K562 (cell line): Measurements from ENCODE around the gene SNX30. TPM values are rescaled to one million over a fixed set of nuclear protein-coding genes. Genes with fewer than 3 reads are reported as not detected.

Experiments used
- ATAC-seq: fragments of 200-7000 bp; cut with Tn5 transposase; 3 replicates; pipeline ENCODE4 v1.9.1; 2020; ENCODE audit warnings: moderate library complexity
- BruUV-seq: library from RNA; stranded (reverse); fragments of 400-500 nt; replicated peaks from 2 replicates; lab custom pipeline; 2021; lab: Mats Ljungman, UMichigan
- CTCF ChIA-PET: fragments of 300-600 bp; formaldehyde crosslinking; extraction: SDS; loops from one replicate; lab custom pipeline; 2021; ENCODE audit warnings: low intra/inter-chr PET ratio; lab: Yijun Ruan, JAX
- POLR2A ChIA-PET: fragments of 300-600, 350-650 bp; sonication (Branson Sonifier 250); formaldehyde crosslinking; extraction: SDS; loops from one replicate; lab custom pipeline; 2021; ENCODE audit warnings: antibody characterized with exemption, inconsistent platforms; lab: Yijun Ruan, JAX
- DNase-seq, 4 experiments: peaks; one replicate each; pipeline versions ENCODE4 v3.0.0 to v3.0.0-alpha.2; 2011 to 2018; ENCODE audit warnings: low spot score in 3 of 4, mixed read lengths in 3 of 4; ENCODE audit errors: extremely low read depth in 1 of 4
- FAIRE-seq: peaks from 2 replicates; lab custom pipeline; 2011; peaks lifted over from hg19 to GRCh38; lab: Jason Lieb, UNC
- H2AFZ ChIP-seq: 2 replicates; pipeline ENCODE4 v1.6.0; 2011; ENCODE audit warnings: low read depth, low read length, control low read depth, inconsistent platforms
- H3K27ac ChIP-seq: fragments of 200-600 bp; 3 replicates; pipeline ENCODE4 v1.8.0; 2011; ENCODE audit warnings: low read depth, mild to moderate bottlenecking, control low read depth, inconsistent platforms, low read length, moderate library complexity, mixed read lengths; ENCODE audit errors: extremely low read depth
- H3K27me3 ChIP-seq, 2 experiments: fragments of 300-600 bp in 1 of 2; 2 replicates in 1 of 2; 3 replicates in 1 of 2; pipeline versions ENCODE4 v1.6.0 to v1.8.0; 2011; ENCODE audit warnings: inconsistent platforms in 2 of 2, low read length in 2 of 2, mild to moderate bottlenecking in 1 of 2, mixed read lengths in 1 of 2, moderate library complexity in 1 of 2; ENCODE audit not compliant: control insufficient read depth in 2 of 2, insufficient read depth in 2 of 2
- H3K36me3 ChIP-seq: fragments of 300-600 bp; 3 replicates; pipeline ENCODE4 v1.8.0; 2011; ENCODE audit warnings: mild to moderate bottlenecking, low read length, inconsistent platforms; ENCODE audit not compliant: control insufficient read depth, insufficient read depth
- H3K4me1 ChIP-seq, 2 experiments: fragments of 200-600 bp in 1 of 2; replicated peaks in 1 of 2; 2 replicates in 1 of 2; 3 replicates in 1 of 2; pipeline versions ENCODE4 v1.5.1 to v1.8.0; 2011; ENCODE audit warnings: inconsistent platforms in 2 of 2, low read length in 2 of 2, mild to moderate bottlenecking in 1 of 2, mixed read lengths in 1 of 2, moderate library complexity in 1 of 2; ENCODE audit not compliant: control insufficient read depth in 2 of 2, insufficient read depth in 2 of 2
- H3K4me2 ChIP-seq: 2 replicates; pipeline ENCODE4 v1.6.1; 2011; ENCODE audit warnings: low read length, control low read depth, inconsistent platforms, mixed read lengths; ENCODE audit not compliant: insufficient read depth
- H3K4me3 ChIP-seq: fragments of 200-600 bp; sonication (generic), shearing (Covaris generic); 2 replicates; pipeline ENCODE4 v1.5.1; 2016; ENCODE audit warnings: control low read depth, inconsistent platforms
- H3K79me2 ChIP-seq: fragments of 200-600 bp; 3 replicates; pipeline ENCODE4 v1.8.0; 2011; ENCODE audit warnings: low read length, inconsistent platforms; ENCODE audit not compliant: control insufficient read depth, insufficient read depth
- H3K9ac ChIP-seq, 2 experiments: 2 replicates each; pipeline versions ENCODE4 v1.6.0 to v1.6.1; 2011; ENCODE audit warnings: low read depth in 2 of 2, low read length in 2 of 2, control low read depth in 1 of 2, inconsistent platforms in 1 of 2, mild to moderate bottlenecking in 1 of 2, mixed read lengths in 1 of 2; ENCODE audit not compliant: insufficient read depth in 1 of 2
- H3K9me1 ChIP-seq: one replicate; pipeline ENCODE4 v1.6.0; 2011; ENCODE audit warnings: inconsistent platforms, mild to moderate bottlenecking, low read length, moderate library complexity; ENCODE audit not compliant: control insufficient read depth, insufficient read depth
- H3K9me3 ChIP-seq: replicated peaks from 2 replicates; pipeline ENCODE4 v1.5.1; 2011; ENCODE audit warnings: low read depth, low read length, inconsistent platforms; ENCODE audit not compliant: control insufficient read depth, insufficient read depth
- H4K20me1 ChIP-seq: replicated peaks from 2 replicates; pipeline ENCODE4 v1.6.1; 2011; ENCODE audit warnings: low read length, inconsistent platforms, mixed read lengths; ENCODE audit not compliant: control insufficient read depth, insufficient read depth
- BDP1 ChIP-seq: IDR thresholded peaks from 3 replicates; pipeline ENCODE4 v1.6.1; 2011; ENCODE audit not compliant: insufficient read length, insufficient read depth
- CHD1 ChIP-seq: fragments of 200-600 bp; sonication (generic); IDR thresholded peaks from one replicate; pipeline ENCODE4 v1.6.1; 2012; ENCODE audit warnings: mild to moderate bottlenecking, moderate library complexity, low read length, inconsistent platforms
- CREM ChIP-seq: IDR thresholded peaks from 2 replicates; pipeline ENCODE4 v1.6.1; 2014; ENCODE audit warnings: antibody characterized with exemption, low read depth
- MCM2 ChIP-seq: fragments of 450-650 bp; IDR thresholded peaks from 2 replicates; pipeline ENCODE4 v1.6.1; 2017; ENCODE audit warnings: low read depth, mild to moderate bottlenecking
- PTTG1 ChIP-seq: fragments of 450-650 bp; IDR thresholded peaks from 2 replicates; pipeline ENCODE4 v1.6.1; 2016; ENCODE audit warnings: low read depth, mild to moderate bottlenecking, missing genetic modification characterization, missing compliant biosample characterization
- SMARCA5 ChIP-seq: fragments of 450-650 bp; IDR thresholded peaks from 2 replicates; pipeline ENCODE4 v1.6.1; 2016
- TOE1 ChIP-seq, 2 experiments: fragments of 450-650 bp in 1 of 2; sonication (generic) in 1 of 2; formaldehyde crosslinking in 1 of 2; IDR thresholded peaks; 2 replicates each; pipeline versions ENCODE4 v1.7.1 to v1.8.0; 2016 to 2022; ENCODE audit warnings: borderline replicate concordance in 2 of 2, mild to moderate bottlenecking in 2 of 2, antibody characterized with exemption in 1 of 2, inconsistent platforms in 1 of 2, low read depth in 1 of 2, missing genetic modification reagents in 1 of 2, moderate library complexity in 1 of 2
- U2AF2 ChIP-seq: fragments of 200-400 bp; formaldehyde crosslinking; optimal IDR thresholded peaks from 2 replicates; pipeline ENCODE3; 2017; ENCODE audit warnings: low read depth, mild to moderate bottlenecking, low read length
- ZNF23 ChIP-seq: fragments of 250-450 bp; sonication (Bioruptor Pico); IDR thresholded peaks from 2 replicates; pipeline ENCODE4 v1.4.0; 2020; ENCODE audit warnings: mild to moderate bottlenecking
- ZNF584 ChIP-seq: fragments of 200-800 bp; sonication (Bioruptor generic); IDR thresholded peaks from 2 replicates; pipeline ENCODE4 v1.6.1; 2016; ENCODE audit warnings: low read depth, mild to moderate bottlenecking, missing genetic modification characterization, missing compliant biosample characterization
- WGBS: fragments of 100-300 bp; shearing (Covaris generic); methylation state at CpG from one replicate; pipeline ENCODE4 v1.1.6; 2016; ENCODE audit warnings: low coverage, mixed read lengths; ENCODE audit not compliant: insufficient coverage; ENCODE audit errors: missing lambda C conversion rate; 5-methylcytosine and 5-hydroxymethylcytosine counted together
- in situ Hi-C: fragments of 300-500 bp; cut with MboI; formaldehyde crosslinking; loops from 4 replicates; pipeline ENCODE4 v1.15.0; 2018; ENCODE audit warnings: inconsistent platforms, mixed read lengths
- intact Hi-C: fragments of 100-400 bp; cut with micrococcal nuclease; formaldehyde crosslinking; loops from 2 replicates; pipeline ENCODE4 v1.14.2; 2022
- polyA plus RNA-seq, 8 experiments: library from polyadenylated mRNA; depleted of rRNA in 4 of 8; stranded (reverse) in 5 of 8; unstranded in 3 of 8; fragments of >200 nt; fragmentation: Nextera tagmentation in 2 of 8; fragmentation: Illumina TruSeq in 1 of 8; extraction: Ambion mirVana in 2 of 8; extraction: Trizol in 1 of 8; gene quantifications; 2 replicates each; pipeline versions ENCODE4 v1.2.1 to v1.2.3, GENCODE V29; 2011 to 2014; ENCODE audit warnings: inconsistent platforms in 1 of 8, missing spikeins in 1 of 8
- total RNA-seq, 7 experiments: library from RNA; depleted of rRNA in 6 of 7; stranded (reverse); fragments of >200 nt in 6 of 7; fragmentation: Illumina TruSeq in 2 of 7; extraction: Trizol in 2 of 7; gene quantifications; 2 replicates each; pipeline versions ENCODE4 v1.2.1 to v1.2.3, GENCODE V29; 2011 to 2021; ENCODE audit warnings: low replicate concordance in 1 of 7
- TF ChIP-seq, protein P1 (sequence below): fragments of 250-450 bp; sonication (Bioruptor Pico); IDR thresholded peaks from 2 replicates; pipeline ENCODE4 v1.4.0; 2020; ENCODE audit warnings: mild to moderate bottlenecking

SNX30 gene
- total and polyA plus RNA-seq, 9 of the 15 experiments (the other 6 are each of a cell fraction or from before 2014, with no cell fraction given): 0.76 to 5.9 (median 3.3) TPM

DNA sequence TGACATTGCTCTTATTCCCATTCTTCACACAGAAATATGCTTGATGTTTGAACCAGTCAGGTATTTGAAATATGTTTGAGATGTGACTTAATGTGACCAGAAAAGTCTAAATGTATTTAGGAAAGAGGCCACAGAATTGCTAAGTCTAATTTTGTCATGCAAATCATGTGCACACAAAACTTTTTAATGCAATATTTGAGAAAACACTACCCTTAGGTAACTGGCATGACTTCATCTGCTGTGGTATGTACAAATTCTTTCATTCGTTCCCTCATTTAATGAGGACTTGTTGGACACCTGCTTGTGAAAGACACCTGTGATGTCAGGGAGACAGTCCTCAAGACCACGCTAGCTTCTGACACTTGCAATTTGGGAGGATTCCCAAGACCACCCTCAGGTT, 161.2 kb downstream of the SNX30 start:
- H3K9me3 ChIP-seq: no peaks in the 10 kb centered on the region
- in situ Hi-C loops: no loop called here
- no peak for DNase-seq
- H2AFZ ChIP-seq: no peak overlapping the region
- H3K27ac ChIP-seq: no peak overlapping the region
- BruUV-seq: no TSS peak
- H3K4me2 ChIP-seq: no peak overlapping the region
- WGBS: 0% methylated on average over 2 of the region's 2 CpGs
- no peak overlapping the region for H3K4me3 ChIP-seq
- ATAC-seq: no peak
- CTCF ChIA-PET: no interaction called here
- no peaks in the 10 kb centered on the region for H4K20me1 ChIP-seq
- no peaks in the 10 kb centered on the region for H3K4me1 ChIP-seq
- H3K9me1 ChIP-seq: no peaks in the 10 kb centered on the region
- H3K9ac ChIP-seq: no peak overlapping the region
- intact Hi-C loops: no loop called here
- FAIRE-seq: no peak
- no peaks in the 10 kb centered on the region for H3K36me3 ChIP-seq
- H3K27me3 ChIP-seq: peaks cover 0 to 15% of the 10 kb centered on the region in 2 experiments; a peak in 2 of 5 replicates
- TF ChIP-seq BDP1 (no peak), SMARCA5 (no peak), MCM2 (no peak), CHD1 (no peak), ZNF584 (CRISPR knock-in tag) (no peak), TOE1 (IDR thresholded peaks at IDR 0.05; ENCODE audit: borderline replicate concordance) (no peak), TOE1 (CRISPR knock-in tag; IDR thresholded peaks at IDR 0.05; ENCODE audit: borderline replicate concordance, low read depth) (no peak), U2AF2 (no peak), CREM (no peak), PTTG1 (tag) (no peak), ZNF23 (CRISPR knock-in tag) (no peak)
- TF ChIP-seq, protein P1, sequence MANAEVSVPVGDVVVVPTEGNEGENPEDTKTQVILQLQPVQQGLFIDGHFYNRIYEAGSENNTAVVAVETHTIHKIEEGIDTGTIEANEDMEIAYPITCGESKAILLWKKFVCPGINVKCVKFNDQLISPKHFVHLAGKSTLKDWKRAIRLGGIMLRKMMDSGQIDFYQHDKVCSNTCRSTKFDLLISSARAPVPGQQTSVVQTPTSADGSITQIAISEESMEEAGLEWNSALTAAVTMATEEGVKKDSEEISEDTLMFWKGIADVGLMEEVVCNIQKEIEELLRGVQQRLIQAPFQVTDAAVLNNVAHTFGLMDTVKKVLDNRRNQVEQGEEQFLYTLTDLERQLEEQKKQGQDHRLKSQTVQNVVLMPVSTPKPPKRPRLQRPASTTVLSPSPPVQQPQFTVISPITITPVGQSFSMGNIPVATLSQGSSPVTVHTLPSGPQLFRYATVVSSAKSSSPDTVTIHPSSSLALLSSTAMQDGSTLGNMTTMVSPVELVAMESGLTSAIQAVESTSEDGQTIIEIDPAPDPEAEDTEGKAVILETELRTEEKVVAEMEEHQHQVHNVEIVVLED (CRISPR knock-in tag): no peak
- TF ChIP-seq, all 486 proteins: peak for 0
- POLR2A ChIA-PET: interaction anchor here (1.7 kb wide), 1 partner anchor 27 kb away, joined by 4 read pairs; no protein-coding TSS in a partner anchor
- H3K79me2 ChIP-seq: no peaks in the 10 kb centered on the region
